ENCODE results near the gene WDR45B. TPM values are rescaled to one million over a fixed set of nuclear protein-coding genes. Genes with fewer than 3 reads are reported as not detected.

WDR45B gene
- polyA plus RNA-seq, 1 donor from 2014 or later = 131 TPM

DNA sequence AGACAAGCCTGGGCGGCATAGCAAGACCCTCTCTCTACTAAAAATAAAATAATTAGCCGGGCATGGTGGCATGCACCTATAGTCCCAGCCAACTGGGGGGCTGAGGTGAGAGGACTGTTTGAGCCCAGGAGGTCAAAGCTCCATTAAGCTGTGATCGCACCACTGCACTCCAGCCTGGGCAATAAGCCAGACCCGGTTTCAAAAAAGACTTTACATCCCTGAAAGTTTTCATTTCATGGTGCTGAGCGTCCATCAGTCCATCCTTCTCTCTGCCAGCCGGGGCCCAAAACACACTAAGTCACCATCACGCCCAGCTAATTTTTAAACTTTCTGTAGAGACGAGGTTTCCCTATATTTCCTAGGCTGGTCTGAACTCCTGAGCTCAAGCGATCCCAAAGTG lies 39.6 kb upstream of the WDR45B start:
- Histone ChIP-seq H3K9ac (ENCODE audit: low read length) (no peak overlapping the region), H3F3A (ENCODE audit: insufficient read depth, low read length, poor library complexity, severe bottlenecking) (no peaks in the 10 kb centered on the region), H2AFZ (ENCODE audit: low read depth, low read length) (no peak overlapping the region), H3K27me3 (ENCODE audit: insufficient read depth, low read depth, low read length) (no peaks in the 10 kb centered on the region), H4K20me1 (ENCODE audit: insufficient read depth) (no peaks in the 10 kb centered on the region), H3K9me2 (ENCODE audit: insufficient read depth, low read length) (no peaks in the 10 kb centered on the region), H3K9me3 (ENCODE audit: low read length) (no peaks in the 10 kb centered on the region), H3K79me2 (replicated peaks; ENCODE audit: insufficient read depth, low read length) (no peaks in the 10 kb centered on the region), H3K4me2 (ENCODE audit: low read length) (no peak overlapping the region), H3K4me3 (ENCODE audit: low read length) (no peak overlapping the region), H3K36me3 (ENCODE audit: insufficient read depth, low read length) (no peaks in the 10 kb centered on the region), H3K27ac (ENCODE audit: low read length) (no peak overlapping the region)
- no peak for TF ChIP-seq MXI1 (conservative IDR thresholded peaks at IDR 0.05; ENCODE audit: poor library complexity, severe bottlenecking)
- TF ChIP-seq, protein P1, sequence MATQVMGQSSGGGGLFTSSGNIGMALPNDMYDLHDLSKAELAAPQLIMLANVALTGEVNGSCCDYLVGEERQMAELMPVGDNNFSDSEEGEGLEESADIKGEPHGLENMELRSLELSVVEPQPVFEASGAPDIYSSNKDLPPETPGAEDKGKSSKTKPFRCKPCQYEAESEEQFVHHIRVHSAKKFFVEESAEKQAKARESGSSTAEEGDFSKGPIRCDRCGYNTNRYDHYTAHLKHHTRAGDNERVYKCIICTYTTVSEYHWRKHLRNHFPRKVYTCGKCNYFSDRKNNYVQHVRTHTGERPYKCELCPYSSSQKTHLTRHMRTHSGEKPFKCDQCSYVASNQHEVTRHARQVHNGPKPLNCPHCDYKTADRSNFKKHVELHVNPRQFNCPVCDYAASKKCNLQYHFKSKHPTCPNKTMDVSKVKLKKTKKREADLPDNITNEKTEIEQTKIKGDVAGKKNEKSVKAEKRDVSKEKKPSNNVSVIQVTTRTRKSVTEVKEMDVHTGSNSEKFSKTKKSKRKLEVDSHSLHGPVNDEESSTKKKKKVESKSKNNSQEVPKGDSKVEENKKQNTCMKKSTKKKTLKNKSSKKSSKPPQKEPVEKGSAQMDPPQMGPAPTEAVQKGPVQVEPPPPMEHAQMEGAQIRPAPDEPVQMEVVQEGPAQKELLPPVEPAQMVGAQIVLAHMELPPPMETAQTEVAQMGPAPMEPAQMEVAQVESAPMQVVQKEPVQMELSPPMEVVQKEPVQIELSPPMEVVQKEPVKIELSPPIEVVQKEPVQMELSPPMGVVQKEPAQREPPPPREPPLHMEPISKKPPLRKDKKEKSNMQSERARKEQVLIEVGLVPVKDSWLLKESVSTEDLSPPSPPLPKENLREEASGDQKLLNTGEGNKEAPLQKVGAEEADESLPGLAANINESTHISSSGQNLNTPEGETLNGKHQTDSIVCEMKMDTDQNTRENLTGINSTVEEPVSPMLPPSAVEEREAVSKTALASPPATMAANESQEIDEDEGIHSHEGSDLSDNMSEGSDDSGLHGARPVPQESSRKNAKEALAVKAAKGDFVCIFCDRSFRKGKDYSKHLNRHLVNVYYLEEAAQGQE (IDR thresholded peaks at IDR 0.05; ENCODE audit: borderline replicate concordance) = no peak
- TF ChIP-seq, protein P2, sequence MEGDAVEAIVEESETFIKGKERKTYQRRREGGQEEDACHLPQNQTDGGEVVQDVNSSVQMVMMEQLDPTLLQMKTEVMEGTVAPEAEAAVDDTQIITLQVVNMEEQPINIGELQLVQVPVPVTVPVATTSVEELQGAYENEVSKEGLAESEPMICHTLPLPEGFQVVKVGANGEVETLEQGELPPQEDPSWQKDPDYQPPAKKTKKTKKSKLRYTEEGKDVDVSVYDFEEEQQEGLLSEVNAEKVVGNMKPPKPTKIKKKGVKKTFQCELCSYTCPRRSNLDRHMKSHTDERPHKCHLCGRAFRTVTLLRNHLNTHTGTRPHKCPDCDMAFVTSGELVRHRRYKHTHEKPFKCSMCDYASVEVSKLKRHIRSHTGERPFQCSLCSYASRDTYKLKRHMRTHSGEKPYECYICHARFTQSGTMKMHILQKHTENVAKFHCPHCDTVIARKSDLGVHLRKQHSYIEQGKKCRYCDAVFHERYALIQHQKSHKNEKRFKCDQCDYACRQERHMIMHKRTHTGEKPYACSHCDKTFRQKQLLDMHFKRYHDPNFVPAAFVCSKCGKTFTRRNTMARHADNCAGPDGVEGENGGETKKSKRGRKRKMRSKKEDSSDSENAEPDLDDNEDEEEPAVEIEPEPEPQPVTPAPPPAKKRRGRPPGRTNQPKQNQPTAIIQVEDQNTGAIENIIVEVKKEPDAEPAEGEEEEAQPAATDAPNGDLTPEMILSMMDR (IDR thresholded peaks at IDR 0.05; ENCODE audit: poor library complexity, severe bottlenecking) = no peak
- no peak for TF ChIP-seq POLR2AphosphoS5 (IDR thresholded peaks at IDR 0.05)
- no peak for TF ChIP-seq EP300 (conservative IDR thresholded peaks at IDR 0.05; ENCODE audit: poor library complexity, severe bottlenecking)
- TF ChIP-seq EZH2 (IDR thresholded peaks at IDR 0.05; ENCODE audit: borderline replicate concordance, insufficient read depth, low read length, poor library complexity, severe bottlenecking) = no peak
- TF ChIP-seq RAD21 (conservative IDR thresholded peaks at IDR 0.05) = no peak
- TF ChIP-seq SMC3 (conservative IDR thresholded peaks at IDR 0.05; ENCODE audit: poor library complexity) = no peak
- no peak for TF ChIP-seq TAF1 (IDR thresholded peaks at IDR 0.05; ENCODE audit: low read depth)

DNA sequence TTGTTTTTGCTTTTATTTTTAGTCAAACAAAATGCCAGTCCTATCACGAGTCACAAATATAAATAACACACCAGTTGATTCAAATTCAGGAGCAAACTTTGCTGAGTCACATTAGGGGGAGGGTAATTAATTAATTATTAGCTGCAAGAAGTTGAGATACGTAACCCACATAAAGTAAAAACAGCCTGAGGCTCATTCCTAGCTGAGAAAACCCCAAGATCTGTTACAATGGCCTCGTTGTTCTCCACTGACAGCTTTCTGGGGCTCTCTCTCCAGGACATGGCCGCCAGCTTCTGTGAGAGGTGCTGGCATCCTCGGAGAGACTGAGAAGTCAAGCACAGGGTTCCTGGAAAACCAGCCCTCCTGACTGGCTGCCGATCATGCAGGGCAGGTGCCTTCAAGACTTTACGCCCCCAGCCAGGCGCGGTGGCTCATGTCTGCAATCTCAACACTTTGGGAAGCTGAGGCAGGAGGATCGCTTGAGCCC lies 39.2 kb upstream of the WDR45B start:
- Histone ChIP-seq H2AFZ (ENCODE audit: low read depth, low read length) (no peak overlapping the region), H3K9me2 (ENCODE audit: insufficient read depth, low read length) (no peaks in the 10 kb centered on the region), H4K20me1 (ENCODE audit: insufficient read depth) (no peaks in the 10 kb centered on the region), H3K36me3 (ENCODE audit: insufficient read depth, low read length) (no peaks in the 10 kb centered on the region), H3K4me2 (ENCODE audit: low read length) (no peak overlapping the region), H3K9ac (ENCODE audit: low read length) (no peak overlapping the region), H3F3A (ENCODE audit: insufficient read depth, low read length, poor library complexity, severe bottlenecking) (no peaks in the 10 kb centered on the region), H3K9me3 (ENCODE audit: low read length) (no peaks in the 10 kb centered on the region), H3K27ac (ENCODE audit: low read length) (no peak overlapping the region), H3K4me3 (ENCODE audit: low read length) (no peak overlapping the region), H3K27me3 (ENCODE audit: insufficient read depth, low read depth, low read length) (no peaks in the 10 kb centered on the region), H3K79me2 (replicated peaks; ENCODE audit: insufficient read depth, low read length) (no peaks in the 10 kb centered on the region)
- TF ChIP-seq SMC3 (conservative IDR thresholded peaks at IDR 0.05; ENCODE audit: poor library complexity) (no peak), TAF1 (IDR thresholded peaks at IDR 0.05; ENCODE audit: low read depth) (no peak), MXI1 (conservative IDR thresholded peaks at IDR 0.05; ENCODE audit: poor library complexity, severe bottlenecking) (no peak), POLR2AphosphoS5 (IDR thresholded peaks at IDR 0.05) (no peak), EZH2 (IDR thresholded peaks at IDR 0.05; ENCODE audit: borderline replicate concordance, insufficient read depth, low read length, poor library complexity, severe bottlenecking) (no peak), EP300 (conservative IDR thresholded peaks at IDR 0.05; ENCODE audit: poor library complexity, severe bottlenecking) (no peak), RAD21 (conservative IDR thresholded peaks at IDR 0.05) (no peak)
- TF ChIP-seq, protein P2 (IDR thresholded peaks at IDR 0.05; ENCODE audit: poor library complexity, severe bottlenecking) = no peak
- TF ChIP-seq, protein P1 (IDR thresholded peaks at IDR 0.05; ENCODE audit: borderline replicate concordance) = no peak
